Measurements from ENCODE around the gene TPH2. TPM values are rescaled to one million over a fixed set of nuclear protein-coding genes. Genes with fewer than 3 reads are reported as not detected.

TPH2 gene
- total RNA-seq, 1 donor from 2014 or later, result not detected

DNA sequence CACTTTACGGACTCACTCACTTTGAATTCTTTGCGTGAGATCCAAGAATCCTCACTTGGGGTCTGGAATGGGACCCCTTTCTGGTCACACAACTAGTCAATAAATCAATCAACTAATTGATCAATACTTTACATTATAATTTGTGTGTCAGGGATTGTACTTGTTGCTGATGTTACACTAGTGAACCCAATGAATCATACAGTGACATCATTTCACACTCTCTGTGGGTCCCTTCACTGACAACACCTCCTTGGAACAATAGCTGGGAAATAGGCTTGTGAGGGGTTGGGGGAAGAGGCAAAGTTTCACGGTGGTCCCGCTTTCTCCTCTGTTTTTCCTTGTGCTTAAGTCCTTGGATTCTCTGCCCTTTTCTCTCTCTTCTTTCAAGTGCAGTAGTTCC lies 35.0 kb downstream of the TPH2 start:
- no peaks in the 10 kb centered on the region for H3K4me1 ChIP-seq
- H3K36me3 ChIP-seq, result no peaks in the 10 kb centered on the region
- no peak overlapping the region for H3K4me3 ChIP-seq
- TF ChIP-seq, protein P1, sequence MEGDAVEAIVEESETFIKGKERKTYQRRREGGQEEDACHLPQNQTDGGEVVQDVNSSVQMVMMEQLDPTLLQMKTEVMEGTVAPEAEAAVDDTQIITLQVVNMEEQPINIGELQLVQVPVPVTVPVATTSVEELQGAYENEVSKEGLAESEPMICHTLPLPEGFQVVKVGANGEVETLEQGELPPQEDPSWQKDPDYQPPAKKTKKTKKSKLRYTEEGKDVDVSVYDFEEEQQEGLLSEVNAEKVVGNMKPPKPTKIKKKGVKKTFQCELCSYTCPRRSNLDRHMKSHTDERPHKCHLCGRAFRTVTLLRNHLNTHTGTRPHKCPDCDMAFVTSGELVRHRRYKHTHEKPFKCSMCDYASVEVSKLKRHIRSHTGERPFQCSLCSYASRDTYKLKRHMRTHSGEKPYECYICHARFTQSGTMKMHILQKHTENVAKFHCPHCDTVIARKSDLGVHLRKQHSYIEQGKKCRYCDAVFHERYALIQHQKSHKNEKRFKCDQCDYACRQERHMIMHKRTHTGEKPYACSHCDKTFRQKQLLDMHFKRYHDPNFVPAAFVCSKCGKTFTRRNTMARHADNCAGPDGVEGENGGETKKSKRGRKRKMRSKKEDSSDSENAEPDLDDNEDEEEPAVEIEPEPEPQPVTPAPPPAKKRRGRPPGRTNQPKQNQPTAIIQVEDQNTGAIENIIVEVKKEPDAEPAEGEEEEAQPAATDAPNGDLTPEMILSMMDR (IDR thresholded peaks at IDR 0.05), result no peak
- intact Hi-C loops (cut with DNase I), result no loop called here
- H3K9me3 ChIP-seq, result no peaks in the 10 kb centered on the region
- DNase-seq (ENCODE audit: low spot score in 2 of 2), result no peak
- H3K27ac ChIP-seq, result no peak overlapping the region
- H3K27me3 ChIP-seq, result no peaks in the 10 kb centered on the region

GRCh38 chr12:71980538-71980937 lies 41.9 kb downstream of the TPH2 start:
- H3K27ac ChIP-seq, result no peak overlapping the region
- TF ChIP-seq, protein P1 (IDR thresholded peaks at IDR 0.05), result no peak
- H3K4me1 ChIP-seq, result no peaks in the 10 kb centered on the region
- H3K27me3 ChIP-seq, result no peaks in the 10 kb centered on the region
- no peaks in the 10 kb centered on the region for H3K36me3 ChIP-seq
- no peaks in the 10 kb centered on the region for H3K9me3 ChIP-seq
- DNase-seq (ENCODE audit: low spot score in 2 of 2), result no peak
- intact Hi-C loops (cut with DNase I), result no loop called here
- H3K4me3 ChIP-seq, result no peak overlapping the region

GRCh38 chr12:71981149-71981548 lies 42.5 kb downstream of the TPH2 start:
- Histone ChIP-seq H3K4me3 (no peak overlapping the region), H3K27me3 (no peaks in the 10 kb centered on the region), H3K9me3 (no peaks in the 10 kb centered on the region), H3K27ac (no peak overlapping the region), H3K36me3 (no peaks in the 10 kb centered on the region), H3K4me1 (no peaks in the 10 kb centered on the region)
- DNase-seq (ENCODE audit: low spot score in 2 of 2), result no peak
- intact Hi-C loops (cut with DNase I), result no loop called here
- TF ChIP-seq, protein P1 (IDR thresholded peaks at IDR 0.05), result no peak

GRCh38 chr12:71994715-71995114 lies 56.1 kb downstream of the TPH2 start:
- Histone ChIP-seq H3K36me3 (no peaks in the 10 kb centered on the region), H3K27me3 (no peaks in the 10 kb centered on the region), H3K4me3 (no peak overlapping the region), H3K9me3 (no peaks in the 10 kb centered on the region), H3K27ac (no peak overlapping the region), H3K4me1 (no peaks in the 10 kb centered on the region)
- no peak for DNase-seq (ENCODE audit: low spot score in 2 of 2)
- intact Hi-C loops (cut with DNase I), result no loop called here
- TF ChIP-seq, protein P1 (IDR thresholded peaks at IDR 0.05), result no peak

- H3K27me3 ChIP-seq, result no peaks in the 10 kb centered on the region
- no peak overlapping the region for H3K27ac ChIP-seq
- no peaks in the 10 kb centered on the region for H3K4me1 ChIP-seq
- H3K9me3 ChIP-seq, result no peaks in the 10 kb centered on the region
- H3K4me3 ChIP-seq, result no peak overlapping the region
- TF ChIP-seq, protein P1 (IDR thresholded peaks at IDR 0.05), result no peak
- intact Hi-C loops (cut with DNase I), result no loop called here
- DNase-seq (ENCODE audit: low spot score in 2 of 2), result no peak
- H3K36me3 ChIP-seq, result no peaks in the 10 kb centered on the region
These were observed 61.1 kb downstream of the TPH2 start for GRCh38 chr12:71999795-72000194.

- no peak for DNase-seq (ENCODE audit: low spot score in 2 of 2)
- H3K4me1 ChIP-seq, result no peaks in the 10 kb centered on the region
- H3K9me3 ChIP-seq, result no peaks in the 10 kb centered on the region
- no peaks in the 10 kb centered on the region for H3K27me3 ChIP-seq
- intact Hi-C loops (cut with DNase I), result no loop called here
- TF ChIP-seq, protein P1 (IDR thresholded peaks at IDR 0.05), result no peak
- H3K27ac ChIP-seq, result no peak overlapping the region
- H3K36me3 ChIP-seq, result no peaks in the 10 kb centered on the region
- H3K4me3 ChIP-seq, result no peak overlapping the region
These were observed 62.5 kb downstream of the TPH2 start for GRCh38 chr12:72000969-72001648.
